BE2C (cell line): Measurements from ENCODE around the gene MMP10.

ENCODE experiments used
- DNase-seq: peaks from one replicate; pipeline ENCODE4 v3.0.0-alpha.2; 2020
- H3K27me3 ChIP-seq: fragments of 250-450 bp; sonication (Bioruptor Pico); 2 replicates; pipeline ENCODE4 v1.5.1; 2020; ENCODE audit warnings: mild to moderate bottlenecking
- H3K36me3 ChIP-seq: fragments of 250-450 bp; sonication (Bioruptor Pico); 2 replicates; pipeline ENCODE4 v1.5.1; 2020; ENCODE audit warnings: mild to moderate bottlenecking
- H3K4me1 ChIP-seq: fragments of 250-450 bp; sonication (Bioruptor Pico); 2 replicates; pipeline ENCODE4 v1.5.1; 2020
- H3K4me3 ChIP-seq: 2 replicates; pipeline ENCODE4 v1.5.1; 2011; ENCODE audit warnings: low read depth, low read length
- H3K9me3 ChIP-seq: fragments of 250-450 bp; sonication (Bioruptor Pico); 2 replicates; pipeline ENCODE4 v1.5.1; 2020
- CTCF ChIP-seq: IDR thresholded peaks from 2 replicates; pipeline ENCODE4 v1.5.1; 2012; ENCODE audit warnings: mild to moderate bottlenecking, low read depth, low read length

Gene MMP10

GRCh38 chr11:102791271-102792036, 11.0 kb upstream of the MMP10 start:
- Histone ChIP-seq H3K4me1 (no peaks in the 10 kb centered on the region), H3K4me3 (no peak overlapping the region), H3K9me3 (no peaks in the 10 kb centered on the region), H3K27me3 (peaks cover 3% of the 10 kb centered on the region; the same call in 1 of the 2 replicates), H3K36me3 (no peaks in the 10 kb centered on the region)
- no peak for TF ChIP-seq CTCF
- no peak for DNase-seq

- TF ChIP-seq CTCF = no peak
- Histone ChIP-seq H3K36me3 (no peaks in the 10 kb centered on the region), H3K4me1 (no peaks in the 10 kb centered on the region), H3K9me3 (no peaks in the 10 kb centered on the region), H3K27me3 (peaks cover 3% of the 10 kb centered on the region; the same call in 1 of the 2 replicates), H3K4me3 (no peak overlapping the region)
- no peak for DNase-seq
Observed at GRCh38 chr11:102788334-102788995, 8.0 kb upstream of the MMP10 start.

- H3K4me3 ChIP-seq = no peak overlapping the region
- no peaks in the 10 kb centered on the region for H3K4me1 ChIP-seq
- no peaks in the 10 kb centered on the region for H3K36me3 ChIP-seq
- H3K27me3 ChIP-seq = no peaks in the 10 kb centered on the region
- no peaks in the 10 kb centered on the region for H3K9me3 ChIP-seq
- no peak for DNase-seq
- TF ChIP-seq CTCF = no peak
Observed at GRCh38 chr11:102784380-102784779, 4.0 kb upstream of the MMP10 start.

GRCh38 chr11:102783720-102784119, 3.3 kb upstream of the MMP10 start:
- no peaks in the 10 kb centered on the region for H3K9me3 ChIP-seq
- no peaks in the 10 kb centered on the region for H3K4me1 ChIP-seq
- no peak overlapping the region for H3K4me3 ChIP-seq
- no peak for DNase-seq
- no peak for TF ChIP-seq CTCF
- no peaks in the 10 kb centered on the region for H3K36me3 ChIP-seq
- H3K27me3 ChIP-seq = no peaks in the 10 kb centered on the region

GRCh38 chr11:102783016-102783415, 2.6 kb upstream of the MMP10 start:
- DNase-seq = no peak
- Histone ChIP-seq H3K27me3 (no peaks in the 10 kb centered on the region), H3K36me3 (no peaks in the 10 kb centered on the region), H3K4me1 (no peaks in the 10 kb centered on the region), H3K9me3 (no peaks in the 10 kb centered on the region), H3K4me3 (no peak overlapping the region)
- no peak for TF ChIP-seq CTCF

GRCh38 chr11:102781676-102782075, 1.2 kb upstream of the MMP10 start:
- Histone ChIP-seq H3K27me3 (no peaks in the 10 kb centered on the region), H3K4me3 (no peak overlapping the region), H3K4me1 (no peaks in the 10 kb centered on the region), H3K9me3 (no peaks in the 10 kb centered on the region), H3K36me3 (no peaks in the 10 kb centered on the region)
- TF ChIP-seq CTCF = no peak
- DNase-seq = no peak
